GM21447 (cell line): ENCODE results near the gene ALDH6A1.
A peak's percentile ranks its signal among the peaks of the same experiment; 100 is the strongest.

Source experiments
- ATAC-seq: cut with Tn5 transposase; IDR thresholded peaks from one replicate; pipeline ENCODE4 v1.9.1; 2021; ENCODE audit not compliant: unreplicated experiment

The ALDH6A1 gene

DNA sequence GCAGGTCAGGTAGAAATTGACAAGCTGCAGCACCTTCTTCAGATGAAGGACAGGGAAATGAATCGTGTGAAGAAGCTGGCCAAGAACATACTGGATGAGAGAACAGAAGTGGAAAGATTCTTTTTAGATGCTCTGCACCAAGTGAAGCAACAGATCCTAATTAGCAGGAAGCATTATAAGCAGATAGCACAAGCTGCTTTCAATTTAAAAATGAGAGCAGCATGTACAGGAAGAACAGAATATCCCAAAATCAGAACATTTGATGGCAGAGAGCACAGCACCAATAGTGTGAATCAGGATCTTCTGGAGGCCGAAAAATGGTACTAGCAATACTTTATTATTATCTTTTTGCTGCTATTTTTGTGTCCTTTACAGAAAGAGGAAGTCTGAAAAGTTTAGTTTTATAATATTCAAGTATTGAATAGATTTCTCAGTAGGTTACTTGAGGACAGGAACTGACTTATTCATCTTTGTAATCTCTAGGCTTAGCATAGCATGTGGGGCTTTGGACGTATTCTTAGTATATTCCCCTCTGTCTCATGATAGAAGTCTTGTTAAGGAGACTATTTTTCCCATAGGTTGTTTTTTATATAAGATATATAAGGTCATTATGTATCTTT is 34.3 kb downstream of the ALDH6A1 start:
- ATAC-seq: no peak

DNA sequence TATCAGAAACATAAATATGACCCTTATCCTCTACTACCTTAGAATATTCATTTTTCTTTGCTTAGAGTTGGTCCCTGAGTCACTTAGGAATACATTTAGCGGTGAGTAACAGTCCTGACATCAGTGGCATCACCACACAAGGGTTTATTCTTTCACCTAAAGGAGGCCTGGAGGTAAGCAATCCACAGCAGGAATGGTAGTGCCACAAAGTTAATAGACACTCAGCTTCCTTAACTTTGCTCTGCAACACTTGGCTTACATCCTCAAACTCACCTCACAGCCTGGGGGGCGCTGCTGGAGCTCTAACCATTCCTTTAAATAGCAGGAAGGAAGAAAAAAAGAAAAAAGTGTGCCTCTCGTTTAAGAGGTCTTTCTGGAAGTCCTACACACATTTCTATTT is 36.0 kb downstream of the ALDH6A1 start:
- no peak for ATAC-seq

GRCh38 chr14:74045522-74045921 is 38.7 kb downstream of the ALDH6A1 start:
- ATAC-seq: no peak

- no peak for ATAC-seq
Measured at GRCh38 chr14:74042296-74042695, 42.0 kb downstream of the ALDH6A1 start.

DNA sequence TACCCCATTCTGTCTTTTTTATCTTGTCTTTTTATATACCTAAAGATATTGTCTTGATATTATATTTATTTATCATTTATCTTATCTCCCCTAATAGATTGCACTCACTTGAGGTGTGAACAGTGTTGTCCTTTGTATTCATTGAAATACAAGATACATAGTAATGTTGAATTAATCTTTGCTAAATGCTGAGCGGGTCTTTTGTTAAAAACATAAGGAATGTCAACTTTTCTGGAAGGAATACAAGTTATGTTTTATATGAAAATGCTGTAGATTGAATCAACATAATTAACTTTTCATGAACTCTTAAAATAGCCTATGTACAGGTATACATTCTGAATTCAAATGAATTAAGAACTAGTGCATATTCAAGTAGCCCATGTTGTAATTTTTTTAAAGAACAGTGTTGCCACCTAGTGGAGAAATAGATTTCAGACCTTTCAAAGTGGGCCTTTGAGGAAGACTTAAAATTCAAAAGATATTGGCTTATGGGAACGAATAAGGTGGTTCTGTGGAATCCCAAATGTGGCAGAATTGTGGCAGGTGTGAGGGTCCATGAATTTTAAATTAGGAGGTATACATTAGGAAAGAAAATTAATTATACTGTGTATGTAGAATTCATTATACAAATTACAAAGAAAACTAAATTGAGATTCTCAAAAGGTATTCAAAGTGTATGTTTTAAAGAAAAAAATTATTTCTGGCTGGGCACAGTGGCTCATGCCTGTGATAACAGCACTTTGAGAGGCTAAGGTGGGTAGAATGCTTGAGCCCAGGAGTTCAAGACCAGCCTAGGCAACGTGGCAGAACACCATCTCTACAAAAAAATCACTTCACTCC is 46.0 kb downstream of the ALDH6A1 start:
- no peak for ATAC-seq

- no peak for ATAC-seq
Measured at GRCh38 chr14:74035556-74035955, 48.7 kb downstream of the ALDH6A1 start.

DNA sequence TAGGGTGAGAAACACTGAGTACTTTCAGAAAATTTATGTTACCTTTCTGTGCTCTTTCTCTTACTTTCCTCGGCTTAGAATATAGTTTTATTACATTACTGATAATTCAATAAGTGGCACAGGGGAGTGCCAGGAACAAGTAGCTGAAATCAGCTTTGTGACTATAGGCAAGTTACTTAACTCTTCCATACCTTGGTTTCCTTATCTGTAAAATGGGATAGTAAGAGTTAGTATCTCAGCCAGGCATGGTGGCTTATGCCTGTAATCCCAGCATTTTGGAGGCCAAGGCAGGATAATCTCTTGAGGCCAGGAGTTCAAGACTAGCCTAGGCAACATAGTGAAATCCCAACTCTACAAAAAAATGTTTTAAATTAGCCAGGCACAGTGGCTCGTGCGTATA is 49.7 kb downstream of the ALDH6A1 start:
- ATAC-seq: no peak

DNA sequence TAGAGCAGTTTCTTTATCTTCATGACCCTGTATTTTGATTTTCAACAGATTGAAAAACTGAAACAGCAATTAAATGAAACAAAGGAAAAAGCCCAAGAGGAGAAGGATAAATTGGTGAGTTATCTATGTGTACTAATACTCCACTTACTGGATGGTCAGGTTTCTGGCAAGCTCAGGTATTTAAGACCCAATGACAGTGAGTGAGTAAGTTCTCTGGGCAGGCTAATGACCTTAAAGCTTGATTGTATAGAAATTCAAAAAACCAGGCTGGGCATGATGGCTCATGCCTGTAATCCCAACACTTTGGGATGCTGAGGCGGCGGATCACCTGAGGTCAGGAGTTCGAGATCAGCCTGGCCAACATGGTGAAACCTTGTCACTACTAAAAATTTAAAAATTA is 55.1 kb downstream of the ALDH6A1 start:
- no peak for ATAC-seq

GRCh38 chr14:74022346-74022745 is 61.9 kb downstream of the ALDH6A1 start:
- ATAC-seq: no peak

DNA sequence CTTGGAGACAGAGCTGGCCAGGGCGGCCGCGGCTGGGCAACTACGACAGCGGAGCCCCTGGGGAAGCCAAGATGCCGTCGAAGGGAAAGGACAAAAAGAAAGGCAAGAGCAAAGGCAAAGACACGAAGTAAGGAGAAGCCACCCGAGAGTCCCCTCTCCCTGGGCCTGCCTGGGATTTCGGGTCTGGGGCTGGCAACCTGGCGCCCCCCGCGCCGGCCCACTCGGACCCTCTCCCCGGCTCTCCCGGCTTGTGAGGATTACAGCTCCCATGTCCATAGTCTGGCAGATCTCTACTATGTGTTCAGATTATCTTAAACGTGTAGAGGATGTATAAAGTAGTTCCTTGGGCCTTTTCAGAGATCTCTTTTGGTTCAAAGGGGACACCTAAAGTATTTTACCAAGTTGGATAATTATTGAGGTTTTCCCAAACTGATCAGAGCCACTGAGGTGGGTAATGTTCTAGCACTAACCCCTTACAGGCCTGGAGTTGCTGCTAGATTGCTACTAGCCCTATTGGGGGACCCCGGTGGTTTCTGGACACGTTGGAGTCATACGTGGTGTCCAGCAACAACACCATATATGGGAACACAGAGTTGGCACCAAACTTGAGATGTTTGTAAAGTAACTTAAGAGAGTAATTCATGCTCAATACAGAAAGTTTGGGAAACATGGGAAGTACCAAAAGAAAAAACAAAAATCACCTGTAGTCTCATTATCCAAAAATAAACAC is 64.7 kb downstream of the ALDH6A1 start:
- no peak for ATAC-seq

DNA sequence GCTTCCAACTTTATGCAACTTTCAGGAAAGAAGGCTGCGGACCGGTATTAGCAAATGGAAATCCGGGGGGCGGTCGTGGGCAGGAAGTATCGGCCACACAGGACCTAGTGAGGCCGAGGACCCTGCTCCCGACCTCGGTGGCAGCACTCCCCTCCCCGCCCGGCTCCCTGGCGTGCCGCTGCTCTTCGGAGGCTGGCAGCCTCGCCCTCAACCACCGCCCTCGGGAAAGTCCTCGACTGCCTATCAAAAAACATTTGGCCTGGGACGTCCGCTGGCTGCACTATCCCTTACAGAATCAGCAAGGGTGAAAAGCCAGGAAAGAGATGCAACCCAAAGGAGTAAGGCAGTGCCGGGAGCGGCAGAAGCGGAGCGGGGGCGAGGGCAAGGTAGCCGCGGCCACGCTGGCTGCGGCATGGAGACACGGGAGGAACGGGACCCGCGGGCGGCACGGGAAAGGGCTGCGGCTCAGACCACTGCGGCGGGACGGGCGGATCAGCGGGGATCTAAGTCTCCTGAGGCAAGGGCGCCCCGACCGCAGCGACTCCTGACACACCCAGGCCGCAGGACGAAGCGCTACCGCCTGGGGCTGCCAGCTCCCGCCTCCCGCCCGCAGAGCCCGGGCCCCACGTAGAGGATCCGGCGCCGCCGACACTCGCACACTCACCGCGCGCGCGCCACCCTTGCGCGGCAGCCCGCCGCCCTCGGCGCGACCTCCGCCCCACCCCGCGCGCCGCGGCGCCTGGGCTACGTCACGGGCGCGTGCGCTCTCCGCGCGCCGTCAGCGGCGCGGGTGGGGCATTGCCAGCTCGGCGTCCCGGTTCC is 65.5 kb downstream of the ALDH6A1 start, which contains the start of the genes BBOF1 and ENTPD5:
BBOF1 (plus strand) TSS at position 764 of the 822 bp plus-strand sequence. CDS start 130 bp downstream, outside the sequence.
ENTPD5 (minus strand) TSS at position 703 of the 822 bp plus-strand sequence. CDS start 31,186 bp downstream, outside the sequence.
- peak; percentile 76 for ATAC-seq

DNA sequence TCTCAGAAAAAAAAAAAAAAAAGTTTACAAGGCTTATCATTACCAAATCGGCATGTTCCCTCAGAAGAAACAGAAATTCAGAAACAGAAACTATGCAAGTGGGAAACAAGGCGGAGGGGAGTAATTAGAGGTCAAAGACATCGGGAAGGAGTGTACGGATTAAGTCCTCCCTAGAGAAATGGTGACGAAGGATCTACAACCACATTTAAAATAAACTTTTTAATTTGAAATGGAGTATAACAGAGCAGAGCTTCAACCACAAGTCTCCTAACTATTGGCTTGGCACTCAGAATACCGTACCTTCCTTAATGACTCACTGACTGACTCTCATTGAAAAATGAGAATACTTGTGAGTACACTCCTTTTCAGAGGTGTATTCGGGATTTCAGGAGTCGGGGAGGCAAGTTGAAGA is 66.1 kb downstream of the ALDH6A1 start:
- ATAC-seq: peak; percentile 10

DNA sequence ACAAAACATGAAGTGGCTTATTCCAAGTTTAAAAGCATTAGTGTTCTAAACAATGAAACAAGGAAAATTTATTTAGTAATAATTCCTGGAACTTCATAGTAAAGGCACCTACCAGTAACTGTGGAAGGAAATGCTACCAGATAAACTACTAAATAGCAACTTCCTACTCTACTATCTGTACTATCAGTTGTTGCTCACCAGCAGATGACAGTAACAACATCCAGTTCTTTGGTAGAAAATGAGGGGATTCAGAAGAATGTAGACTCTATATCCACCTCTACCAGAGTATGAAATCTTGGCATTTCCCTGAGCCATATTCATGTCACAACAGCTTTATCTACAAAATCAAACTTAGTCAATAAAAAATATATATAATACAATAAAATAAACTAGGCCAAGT is 68.3 kb downstream of the ALDH6A1 start:
- no peak for ATAC-seq

DNA sequence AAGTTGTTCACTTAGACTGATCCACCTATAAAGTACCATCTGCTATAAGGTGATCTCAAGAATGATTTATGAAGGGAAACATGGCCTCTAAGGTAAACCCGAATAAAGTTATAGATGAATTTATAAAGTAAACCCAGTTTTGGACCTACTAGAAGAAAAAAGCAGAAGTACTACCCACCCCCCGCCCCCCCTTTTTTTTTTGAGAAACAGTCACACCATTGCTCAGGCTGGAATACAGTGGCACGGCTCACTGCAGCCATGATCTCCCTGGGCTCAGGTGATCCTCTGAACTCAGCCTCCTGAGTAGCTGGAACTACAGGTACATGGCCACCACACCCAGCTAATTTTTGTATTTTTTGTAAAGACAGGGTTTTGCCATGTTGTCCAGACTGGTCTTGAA is 69.1 kb downstream of the ALDH6A1 start:
- no peak for ATAC-seq

DNA sequence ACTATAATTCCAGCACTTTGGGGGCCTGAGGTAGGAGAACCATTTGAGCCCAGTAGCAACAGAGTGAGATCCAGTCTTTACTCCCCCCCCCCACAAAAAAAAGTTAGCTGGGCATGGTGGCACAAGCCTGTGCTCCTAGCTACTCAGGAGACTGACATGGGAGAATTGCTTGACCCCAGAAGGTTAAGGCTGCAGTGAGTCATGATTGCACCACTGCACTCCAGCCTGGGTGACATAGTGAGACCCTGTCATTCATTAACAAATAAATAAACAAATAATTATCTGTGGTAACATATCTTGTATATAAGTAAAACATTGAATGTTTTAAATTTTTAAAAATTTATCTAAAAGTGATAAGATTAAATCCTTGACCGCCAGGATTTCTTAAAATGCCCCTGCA is 70.0 kb downstream of the ALDH6A1 start:
- ATAC-seq: no peak

DNA sequence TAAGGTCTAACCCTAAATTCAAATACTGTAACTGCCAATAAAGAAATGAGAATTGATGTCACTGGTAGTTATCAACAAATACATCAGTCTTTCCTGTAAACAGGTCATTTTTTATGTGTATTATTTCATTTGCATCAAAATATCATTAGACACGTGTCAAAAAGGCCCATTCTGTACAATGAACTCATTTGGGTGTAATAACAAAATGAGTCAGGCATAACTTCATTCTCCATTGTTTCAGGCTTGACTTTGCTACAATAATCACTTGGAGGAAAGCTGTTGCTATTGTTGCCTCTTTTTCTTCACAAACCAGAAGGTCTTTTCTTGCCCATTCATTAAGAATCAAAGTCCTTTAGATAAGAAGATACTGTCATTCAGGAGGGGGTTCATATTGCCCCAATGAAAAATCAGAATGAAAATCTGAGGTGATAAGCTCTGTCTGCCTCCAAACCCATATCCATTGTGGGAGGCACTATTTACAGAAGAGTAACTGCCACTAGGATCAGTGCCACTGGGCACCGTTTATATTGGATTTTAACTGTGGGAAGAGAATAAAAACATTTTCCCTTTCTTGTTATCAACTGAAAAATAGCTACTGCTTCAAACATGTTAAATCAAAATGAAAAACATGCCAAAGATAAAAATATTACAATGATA is 75.3 kb downstream of the ALDH6A1 start:
- ATAC-seq: no peak
